Brain pericyte (primary cell): ENCODE measurements around the gene BCLAF1.
"Not testable (repeated sequence)": the region's sequence is repeated elsewhere in the genome, so short reads cannot be mapped to it uniquely, and the experiment has no call there.

Experiments used
- DNase-seq: peaks from one replicate; pipeline ENCODE4 v3.0.0-alpha.2; 2012; ENCODE audit warnings: low read depth, low spot score

The BCLAF1 gene

GRCh38 chr6:136309729-136310311, 20.2 kb upstream of the BCLAF1 start:
- no peak for DNase-seq

GRCh38 chr6:136309171-136309570, 19.5 kb upstream of the BCLAF1 start:
- no peak for DNase-seq

DNA sequence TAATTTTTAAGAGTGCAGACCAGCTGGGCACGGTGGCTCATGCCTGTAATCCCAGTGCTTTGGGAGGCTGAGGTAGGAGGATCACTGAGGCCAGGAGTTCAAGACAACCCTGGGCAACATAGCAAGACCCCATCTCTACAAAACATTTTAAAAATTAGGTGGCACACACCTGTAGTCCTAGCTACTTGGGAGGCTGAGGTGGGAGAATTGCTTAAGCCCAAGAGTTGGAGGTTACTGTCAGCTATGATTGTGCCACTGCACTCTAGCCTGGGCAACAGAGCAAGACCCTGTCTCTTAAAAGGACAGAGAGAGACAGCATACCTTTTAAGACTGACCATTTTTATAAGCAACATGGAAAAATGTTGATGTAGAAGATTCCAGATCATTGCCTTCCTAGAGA, 18.8 kb upstream of the BCLAF1 start:
- not testable (repeated sequence) for DNase-seq

GRCh38 chr6:136307351-136307750, 17.7 kb upstream of the BCLAF1 start:
- DNase-seq: no peak

- no peak for DNase-seq
Observed at GRCh38 chr6:136306466-136306865, 16.8 kb upstream of the BCLAF1 start.

DNA sequence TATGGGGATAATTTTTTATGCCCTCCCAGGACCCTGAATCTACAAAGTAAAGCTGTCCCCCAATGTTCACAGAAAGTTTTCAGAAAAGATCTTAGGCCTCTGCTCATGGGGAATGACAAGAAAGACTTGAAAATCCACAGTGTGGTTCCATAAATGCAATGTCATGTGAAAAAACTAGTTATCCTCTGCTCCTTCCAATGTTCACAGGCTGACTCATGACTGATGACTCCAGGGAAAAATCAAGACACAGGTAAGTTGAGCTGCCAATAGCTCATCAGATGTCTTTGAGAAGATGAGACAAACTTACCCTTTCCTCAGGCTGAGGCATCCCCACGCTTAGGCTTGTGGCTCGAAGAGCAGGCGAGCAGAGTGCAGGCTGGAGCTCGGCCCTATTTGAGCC, 14.8 kb upstream of the BCLAF1 start:
- no peak for DNase-seq

DNA sequence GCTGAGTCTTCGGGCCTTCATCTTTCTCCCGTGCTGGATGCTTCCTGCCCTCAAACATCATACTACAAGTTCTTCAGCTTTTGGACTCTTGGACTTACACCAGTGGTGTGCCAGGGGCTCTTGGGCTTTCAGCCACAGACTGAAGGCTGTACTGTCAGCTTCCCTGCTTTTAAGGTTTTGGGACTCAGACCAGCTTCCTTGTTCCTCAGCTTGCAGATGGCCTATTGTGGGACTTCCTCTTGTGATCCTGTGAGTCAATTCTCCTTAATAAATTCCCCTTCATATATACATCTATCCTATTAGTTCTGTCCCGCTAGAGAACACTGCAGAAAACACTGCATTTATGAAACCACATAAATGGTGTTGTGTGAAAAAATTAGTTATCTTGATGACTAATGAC, 13.9 kb upstream of the BCLAF1 start:
- DNase-seq: no peak

GRCh38 chr6:136294621-136295020, 5.0 kb upstream of the BCLAF1 start:
- DNase-seq: no peak

GRCh38 chr6:136290410-136291010, 864 bp upstream of the BCLAF1 start:
- DNase-seq: peak; percentile 43

DNA sequence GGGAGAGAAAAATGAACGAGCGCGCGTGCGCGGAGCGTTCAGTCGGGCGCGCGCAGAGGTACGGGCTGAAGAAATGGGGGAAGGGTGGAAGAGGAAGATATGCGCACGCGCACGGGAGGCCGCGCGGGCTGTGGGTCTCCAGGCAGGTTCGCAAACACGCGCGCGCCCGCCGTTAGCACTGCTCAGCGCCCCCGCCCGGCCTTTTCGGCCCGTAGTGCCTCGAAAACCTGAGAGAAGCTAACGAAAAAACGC, 393 bp downstream of the BCLAF1 start:
- peak; percentile 75 for DNase-seq

DNA sequence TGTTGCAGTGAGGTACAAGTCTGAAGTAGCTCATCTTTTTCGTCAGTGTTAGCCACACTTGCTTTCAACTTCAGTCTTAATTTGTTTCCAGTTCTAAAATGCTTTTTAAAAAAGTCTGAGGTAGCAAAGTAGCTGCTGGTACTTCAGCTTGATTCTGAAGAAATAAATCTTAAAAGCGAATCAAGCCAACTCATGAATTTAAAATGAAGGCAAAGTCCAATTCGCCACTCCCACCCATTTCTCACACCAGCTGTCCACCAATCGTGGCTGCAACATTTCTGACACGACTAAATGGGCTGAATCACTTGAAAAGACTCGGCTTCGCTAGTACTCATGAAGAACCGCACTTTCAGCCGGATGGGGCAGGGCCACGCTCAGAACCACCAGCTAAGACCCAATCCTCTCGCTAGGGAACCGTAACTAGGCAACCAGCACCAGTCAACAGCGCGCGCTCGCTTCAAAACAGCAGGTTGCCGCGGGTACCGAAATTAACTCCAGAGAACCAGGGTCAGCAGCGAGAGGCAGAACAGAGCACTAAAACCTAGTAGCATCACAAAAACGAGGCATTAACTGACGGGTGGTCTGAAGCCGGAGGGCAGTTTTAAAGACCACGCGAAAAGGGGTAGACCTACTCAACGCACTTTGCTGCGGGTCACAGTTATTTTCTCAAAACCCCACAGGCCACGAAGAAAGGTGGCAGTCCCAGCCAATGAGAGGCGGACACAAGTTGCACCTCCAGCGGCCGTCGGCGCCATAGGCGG, 900 bp downstream of the BCLAF1 start:
- DNase-seq: peak; percentile 44

DNA sequence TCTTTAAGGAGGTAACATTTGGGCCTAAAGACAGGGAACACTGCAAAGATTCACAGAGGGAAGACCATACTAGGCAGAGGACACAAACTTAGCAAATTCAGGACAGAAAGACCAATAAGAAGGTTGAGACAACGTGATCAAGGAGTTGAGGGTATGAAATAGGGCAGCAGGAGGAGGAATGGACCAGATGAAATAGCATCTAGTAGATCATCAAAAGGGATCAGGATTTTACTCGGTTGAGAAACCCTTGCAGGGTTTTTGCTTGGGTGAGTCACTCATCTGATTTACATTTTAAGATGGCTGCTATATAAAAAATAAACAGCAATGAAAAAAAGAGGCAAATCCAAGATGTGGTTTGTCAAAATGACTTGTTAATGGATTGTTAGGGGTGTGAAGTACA, 4.7 kb downstream of the BCLAF1 start:
- no peak for DNase-seq

DNA sequence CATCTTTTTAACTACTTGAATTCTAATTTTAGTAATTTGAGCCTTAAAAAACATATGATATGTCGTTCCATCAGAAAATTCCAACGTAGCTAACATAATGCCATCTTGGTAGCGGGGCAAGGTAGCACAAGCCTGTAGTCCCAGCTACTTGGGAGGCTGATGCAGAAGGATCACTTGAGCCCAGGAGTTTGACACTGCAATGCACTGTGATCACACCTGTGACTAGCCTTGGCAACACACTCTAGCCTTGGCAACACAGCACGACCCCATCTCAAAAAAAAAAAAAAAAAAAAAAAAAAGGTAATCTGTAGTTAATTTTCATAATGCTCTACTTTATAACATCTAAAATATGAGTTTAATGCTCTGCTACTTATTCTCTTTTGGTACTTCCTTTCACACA, 6.7 kb downstream of the BCLAF1 start:
- no peak for DNase-seq

DNA sequence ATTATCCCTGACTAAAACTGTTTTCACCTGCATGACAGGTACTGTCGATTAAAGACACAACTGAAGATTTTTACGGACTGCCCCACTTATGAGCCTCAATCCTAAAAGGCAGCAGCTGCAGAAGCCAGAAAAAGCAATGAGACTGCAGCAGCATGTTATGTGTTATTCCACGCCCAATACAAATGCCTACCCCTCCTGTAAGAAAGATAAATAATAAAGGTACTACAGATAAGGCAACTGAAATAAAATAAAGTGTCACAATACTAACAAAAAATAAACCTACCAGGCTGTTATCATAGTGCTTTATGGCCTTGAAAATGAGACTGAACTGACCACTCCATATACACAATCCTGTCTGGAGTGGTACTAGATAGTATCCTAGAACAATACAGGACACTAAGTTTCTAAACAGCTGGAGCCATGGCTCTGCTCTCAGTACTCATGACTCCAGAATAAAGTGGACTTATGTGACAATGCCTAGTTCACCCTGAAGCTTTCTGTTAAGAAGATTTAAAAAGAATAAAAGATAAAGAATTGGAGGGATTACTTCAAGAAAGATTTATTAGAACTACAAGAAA, 9.5 kb downstream of the BCLAF1 start:
- no peak for DNase-seq

DNA sequence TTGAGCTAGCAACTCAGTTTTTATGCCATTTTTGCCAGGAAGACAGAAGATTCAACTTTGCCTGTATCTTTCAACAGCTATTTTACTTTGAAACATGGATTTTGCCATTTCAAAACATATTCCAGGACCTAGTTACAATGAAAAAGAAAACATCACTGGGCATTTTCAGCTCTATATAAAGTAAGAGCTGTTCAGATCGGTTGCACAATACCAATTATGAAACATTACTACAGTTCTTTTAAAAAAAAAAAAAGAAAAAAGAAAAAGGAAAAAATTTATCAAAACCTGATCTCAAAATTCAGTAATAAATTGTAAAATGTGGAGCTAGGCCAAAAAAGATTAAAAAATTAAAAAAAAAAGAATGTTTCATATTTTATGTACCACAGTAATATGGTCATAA, 15.6 kb downstream of the BCLAF1 start:
- DNase-seq: no peak

DNA sequence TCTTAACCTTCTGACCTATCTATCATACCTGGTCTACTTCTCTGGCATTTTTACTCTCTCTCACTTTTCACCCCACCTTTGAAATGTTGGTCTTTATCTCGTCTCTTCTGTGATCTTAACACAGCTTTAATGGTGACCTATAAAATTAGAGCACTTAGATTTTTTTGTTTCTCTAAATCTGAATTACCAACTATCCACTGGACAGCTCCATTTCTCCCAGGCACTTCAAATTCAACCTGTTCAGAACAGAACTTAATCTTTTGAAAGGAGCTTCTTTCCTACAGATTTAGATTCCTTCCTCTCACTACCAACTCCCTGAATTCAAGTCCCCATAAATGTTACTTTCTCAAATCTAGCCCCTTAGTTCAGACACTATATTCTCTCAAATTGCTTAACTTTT, 24.5 kb downstream of the BCLAF1 start:
- no peak for DNase-seq

GRCh38 chr6:136262940-136263339, 26.7 kb downstream of the BCLAF1 start:
- no peak for DNase-seq

DNA sequence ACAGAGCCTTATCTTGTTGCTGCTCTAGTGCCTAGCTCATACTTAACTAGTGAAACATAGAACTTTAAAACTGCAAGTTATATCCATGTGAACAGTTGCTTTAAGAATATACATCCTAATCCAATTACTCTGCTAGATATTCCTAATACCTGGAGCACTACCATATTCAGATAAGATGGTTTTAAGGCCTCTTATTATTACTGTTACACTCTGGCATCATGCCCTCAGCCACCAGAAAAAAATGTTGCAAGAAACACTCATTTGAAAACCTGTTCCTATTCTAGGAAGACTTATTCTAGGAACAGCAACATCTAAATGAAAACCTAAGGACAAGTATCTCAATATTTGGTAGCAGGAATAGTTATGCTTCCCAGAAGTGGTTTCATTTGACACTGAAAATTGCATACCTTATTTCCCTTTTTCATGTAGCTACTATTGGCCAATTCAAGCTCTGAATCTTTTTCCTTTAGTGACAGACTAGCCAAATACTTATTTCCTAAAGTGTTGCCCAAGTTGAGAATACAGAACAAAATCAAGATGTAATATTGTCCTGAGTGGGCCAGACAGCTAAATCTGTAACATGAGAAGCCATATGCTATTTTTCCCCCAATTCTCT, 34.7 kb downstream of the BCLAF1 start:
- DNase-seq: no peak

GRCh38 chr6:136253734-136254133, 35.9 kb downstream of the BCLAF1 start:
- no peak for DNase-seq

GRCh38 chr6:136252441-136252840, 37.2 kb downstream of the BCLAF1 start:
- no peak for DNase-seq

GRCh38 chr6:136251394-136251793, 38.3 kb downstream of the BCLAF1 start:
- no peak for DNase-seq

DNA sequence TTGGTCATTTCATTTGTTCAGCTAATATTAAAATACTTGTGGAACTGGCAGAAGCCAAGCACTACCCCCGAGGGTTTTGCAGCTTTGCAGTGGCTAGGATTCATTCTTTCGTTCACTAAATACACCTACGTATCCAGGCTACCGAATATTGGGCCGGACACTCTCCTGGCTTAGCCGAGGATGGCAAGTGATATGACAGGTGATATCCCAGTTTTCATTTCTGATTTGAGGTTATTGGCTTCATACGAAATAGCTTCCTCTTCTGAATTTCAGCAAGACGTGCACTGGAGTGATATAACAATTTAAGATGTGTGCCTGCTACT, 39.0 kb downstream of the BCLAF1 start:
- DNase-seq: no peak
